GM23338 (cell line): ENCODE data around the gene ZNF831. TPM values are rescaled to one million over a fixed set of nuclear protein-coding genes. Genes with fewer than 3 reads are reported as not detected.

Source experiments
- ATAC-seq: fragments of 200-7000 bp; cut with Tn5 transposase; 3 replicates; pipeline ENCODE4 v1.9.1; 2020
- DNase-seq: peaks from one replicate; pipeline ENCODE4 v3.0.0-alpha.2; 2015; ENCODE audit warnings: low spot score
- H2AFZ ChIP-seq: fragments of 200-600 bp; sonication (generic); 2 replicates; pipeline ENCODE4 v1.8.0; 2016; ENCODE audit warnings: antibody characterized with exemption, mild to moderate bottlenecking, moderate library complexity
- H3F3A ChIP-seq: fragments of 200-600 bp; sonication (generic); replicated peaks from 2 replicates; pipeline ENCODE4 v1.8.0; 2017; ENCODE audit warnings: antibody characterized with exemption, mixed run types, low read depth
- H3K27ac ChIP-seq: fragments of 200-600 bp; sonication (generic); 2 replicates; pipeline ENCODE4 v1.6.1; 2016; ENCODE audit warnings: low read depth
- H3K27me3 ChIP-seq: fragments of 200-600 bp; sonication (generic); 2 replicates; pipeline ENCODE4 v1.8.0; 2016; ENCODE audit warnings: mild to moderate bottlenecking, mixed run types, moderate library complexity; ENCODE audit not compliant: insufficient read depth
- H3K36me3 ChIP-seq: fragments of 200-600 bp; sonication (generic); 2 replicates; pipeline ENCODE4 v1.8.0; 2016; ENCODE audit warnings: mild to moderate bottlenecking; ENCODE audit not compliant: insufficient read depth
- H3K4me1 ChIP-seq: fragments of 200-600 bp; sonication (generic); 2 replicates; pipeline ENCODE4 v1.8.0; 2016; ENCODE audit warnings: mild to moderate bottlenecking, moderate library complexity; ENCODE audit not compliant: insufficient read depth
- H3K4me2 ChIP-seq: fragments of 200-600 bp; sonication (generic); 2 replicates; pipeline ENCODE4 v1.7.1; 2017; ENCODE audit warnings: mixed run types
- H3K4me3 ChIP-seq: fragments of 200-600 bp; sonication (generic); 2 replicates; pipeline ENCODE4 v1.6.1; 2016; ENCODE audit warnings: mixed run types
- H3K79me2 ChIP-seq: fragments of 200-600 bp; sonication (generic); replicated peaks from 2 replicates; pipeline ENCODE4 v1.8.0; 2017; ENCODE audit warnings: mild to moderate bottlenecking; ENCODE audit not compliant: insufficient read depth
- H3K9me2 ChIP-seq: fragments of 200-600 bp; sonication (generic); 2 replicates; pipeline ENCODE4 v1.8.0; 2017; ENCODE audit not compliant: insufficient read depth
- H4K20me1 ChIP-seq: fragments of 200-600 bp; sonication (generic); replicated peaks from 2 replicates; pipeline ENCODE4 v1.8.0; 2017; ENCODE audit warnings: mild to moderate bottlenecking; ENCODE audit not compliant: insufficient read depth
- H3K27ac Mint-ChIP-seq: 2 replicates; pipeline ENCODE4 v1.8.0; 2020; ENCODE audit warnings: inconsistent platforms, mild to moderate bottlenecking, moderate library complexity, mixed read lengths
- H3K27me3 Mint-ChIP-seq: 3 replicates; pipeline ENCODE4 v1.8.0; 2022; ENCODE audit warnings: low read depth, mild to moderate bottlenecking, moderate library complexity, mixed read lengths, inconsistent platforms; ENCODE audit not compliant: insufficient read depth, poor library complexity
- H3K36me3 Mint-ChIP-seq: 3 replicates; pipeline ENCODE4 v1.8.0; 2021; ENCODE audit warnings: low read depth, mild to moderate bottlenecking, inconsistent platforms, moderate library complexity, mixed read lengths
- H3K4me1 Mint-ChIP-seq: 3 replicates; pipeline ENCODE4 v1.8.0; 2020; ENCODE audit warnings: mild to moderate bottlenecking, inconsistent platforms, mixed read lengths
- H3K4me3 Mint-ChIP-seq: 3 replicates; pipeline ENCODE4 v1.8.0; 2021; ENCODE audit warnings: moderate library complexity, mild to moderate bottlenecking, inconsistent platforms, mixed read lengths
- H3K9me3 Mint-ChIP-seq: 3 replicates; pipeline ENCODE4 v1.8.0; 2020; ENCODE audit warnings: moderate library complexity, mild to moderate bottlenecking, inconsistent platforms, mixed read lengths
- CREB1 ChIP-seq: fragments of 250-450 bp; sonication (Bioruptor Pico); IDR thresholded peaks from 2 replicates; pipeline ENCODE4 v1.5.0; 2020; ENCODE audit warnings: low read depth, mild to moderate bottlenecking, moderate library complexity
- CTCF ChIP-seq, 2 experiments: fragments of 200-600 bp in 1 of 2; sonication (generic) in 1 of 2; conservative IDR thresholded peaks; 2 replicates each; pipeline versions ENCODE4 v1.5.1 to v1.6.1; 2016 to 2017; ENCODE audit warnings: antibody characterized with exemption in 2 of 2, low read depth in 2 of 2, mild to moderate bottlenecking in 2 of 2, moderate library complexity in 1 of 2
- ETS1 ChIP-seq: IDR thresholded peaks from 2 replicates; pipeline ENCODE4 v1.6.1; 2016; ENCODE audit warnings: antibody characterized with exemption
- EZH2 ChIP-seq: fragments of 200-600 bp; sonication (generic); IDR thresholded peaks from one replicate; pipeline ENCODE4 v1.8.0; 2017; ENCODE audit warnings: antibody characterized with exemption, mild to moderate bottlenecking, low read depth; ENCODE audit not compliant: unreplicated experiment
- EZH2phosphoT487 ChIP-seq: fragments of 200-600 bp; sonication (generic); IDR thresholded peaks from one replicate; pipeline ENCODE4 v1.8.1; 2018; ENCODE audit warnings: antibody characterized with exemption; ENCODE audit not compliant: unreplicated experiment
- JUNB ChIP-seq: IDR thresholded peaks from one replicate; pipeline ENCODE4 v1.6.1; 2016; ENCODE audit warnings: antibody characterized with exemption; ENCODE audit not compliant: unreplicated experiment
- NANOG ChIP-seq: IDR thresholded peaks from 2 replicates; pipeline ENCODE4 v1.6.1; 2016; ENCODE audit warnings: antibody characterized with exemption, borderline replicate concordance
- POLR2AphosphoS5 ChIP-seq: IDR thresholded peaks from 2 replicates; pipeline ENCODE4 v1.6.1; 2016; ENCODE audit warnings: antibody characterized with exemption, low read depth
- REST ChIP-seq: IDR thresholded peaks from one replicate; pipeline ENCODE4 v1.6.1; 2018; ENCODE audit warnings: antibody characterized with exemption; ENCODE audit not compliant: unreplicated experiment
- STAT1 ChIP-seq: IDR thresholded peaks from one replicate; pipeline ENCODE4 v1.6.1; 2016; ENCODE audit warnings: antibody characterized with exemption; ENCODE audit not compliant: unreplicated experiment
- ZNF114 ChIP-seq: fragments of 250-450 bp; sonication (Bioruptor Pico); IDR thresholded peaks from 2 replicates; pipeline ENCODE4 v1.5.0; 2020; ENCODE audit warnings: mild to moderate bottlenecking, moderate library complexity
- ZNF331 ChIP-seq: fragments of 250-450 bp; sonication (Bioruptor Pico); IDR thresholded peaks from 2 replicates; pipeline ENCODE4 v1.5.0; 2020; ENCODE audit warnings: low read depth, mild to moderate bottlenecking, moderate library complexity
- polyA plus RNA-seq: library from polyadenylated mRNA; unstranded; fragments of >200 nt; fragmentation: Nextera tagmentation; extraction: Ambion mirVana; gene quantifications from 2 replicates; pipeline ENCODE4 v1.2.1, GENCODE V29; 2016
- total RNA-seq: library from RNA; depleted of rRNA; stranded (reverse); fragments of >200 nt; shearing (Covaris generic); gene quantifications from 2 replicates; pipeline ENCODE4 v1.2.3, GENCODE V29; 2014

Gene ZNF831
- total and polyA plus RNA-seq, 2 experiments from 2014 or later, result not detected

- TF ChIP-seq REST, result no peak
- no peak for TF ChIP-seq POLR2AphosphoS5
- TF ChIP-seq EZH2, result no peak
- TF ChIP-seq CREB1 (CRISPR knock-in tag), result no peak
These were observed 6.1 kb upstream of the ZNF831 start (continued) for GRCh38 chr20:59157531-59157930.

GRCh38 chr20:59157961-59158541, 5.6 kb upstream of the ZNF831 start:
- peak overlapping the region; percentile 86 for H2AFZ ChIP-seq
- H3K4me3 Mint-ChIP-seq, result no peak overlapping the region

GRCh38 chr20:59158673-59159072, 4.9 kb upstream of the ZNF831 start:
- peak overlapping the region; percentile 86 for H2AFZ ChIP-seq
- H3K4me1 Mint-ChIP-seq, result peaks cover 13% of the 10 kb centered on the region
- H3F3A ChIP-seq, result no peaks in the 10 kb centered on the region
- no peak overlapping the region for H3K4me3 ChIP-seq
- no peaks in the 10 kb centered on the region for H3K36me3 ChIP-seq
- H4K20me1 ChIP-seq, result no peaks in the 10 kb centered on the region
- H3K27ac Mint-ChIP-seq, result no peak overlapping the region
- no peak overlapping the region for H3K27ac ChIP-seq
- TF ChIP-seq ZNF114 (CRISPR knock-in tag) (no peak), EZH2phosphoT487 (no peak), CTCF (conservative IDR thresholded peaks at IDR 0.05; ENCODE audit: low read depth in 2 of 2) (no peak), JUNB (no peak), ETS1 (no peak), ZNF331 (CRISPR knock-in tag) (no peak), REST (no peak), STAT1 (no peak), CREB1 (CRISPR knock-in tag) (no peak), POLR2AphosphoS5 (no peak), EZH2 (no peak)
- H3K9me2 ChIP-seq, result no peaks in the 10 kb centered on the region
- H3K4me2 ChIP-seq, result no peak overlapping the region
- H3K27me3 Mint-ChIP-seq, result peaks cover 4% of the 10 kb centered on the region
- H3K27me3 ChIP-seq, result no peaks in the 10 kb centered on the region
- no peaks in the 10 kb centered on the region for H3K36me3 Mint-ChIP-seq
- no peak for DNase-seq
- ATAC-seq, result peak; percentile 15; the same call in 1 of the 3 replicates
- no peak overlapping the region for H3K4me3 Mint-ChIP-seq
- no peaks in the 10 kb centered on the region; the same call in 2 of the 3 replicates for H3K9me3 Mint-ChIP-seq
- peaks cover 5% of the 10 kb centered on the region for H3K4me1 ChIP-seq
- H3K79me2 ChIP-seq, result no peaks in the 10 kb centered on the region

More at GRCh38 chr20:59157961-59158541, 5.6 kb upstream of the ZNF831 start:
- H3K36me3 ChIP-seq, result no peaks in the 10 kb centered on the region
- H3K27me3 ChIP-seq, result no peaks in the 10 kb centered on the region
- Mint-ChIP-seq H3K4me1 (peaks cover 13% of the 10 kb centered on the region), H3K27ac (no peak overlapping the region), H3K27me3 (peaks cover 4% of the 10 kb centered on the region), H3K9me3 (no peaks in the 10 kb centered on the region; the same call in 2 of the 3 replicates), H3K36me3 (no peaks in the 10 kb centered on the region)
- H3K4me2 ChIP-seq, result no peak overlapping the region
- no peak overlapping the region for H3K27ac ChIP-seq
- no peaks in the 10 kb centered on the region for H3K79me2 ChIP-seq
- H3K4me1 ChIP-seq, result peaks cover 5% of the 10 kb centered on the region
- H3K4me3 ChIP-seq, result no peak overlapping the region
- H4K20me1 ChIP-seq, result no peaks in the 10 kb centered on the region
- H3F3A ChIP-seq, result no peaks in the 10 kb centered on the region
- no peak for TF ChIP-seq JUNB
- TF ChIP-seq STAT1, result no peak
- no peak for TF ChIP-seq ZNF114 (CRISPR knock-in tag)
- no peak for TF ChIP-seq EZH2phosphoT487
- no peak for TF ChIP-seq NANOG
- no peaks in the 10 kb centered on the region for H3K9me2 ChIP-seq
- DNase-seq, result peak; percentile 19
- ATAC-seq, result peak; percentile 34
